WTC11 (cell line): Measurements from ENCODE around the gene S100A12. TPM values are rescaled to one million over a fixed set of nuclear protein-coding genes. Genes with fewer than 3 reads are reported as not detected.

Experiments used
- ATAC-seq: fragments of 200-7000 bp; cut with Tn5 transposase; 2 replicates; pipeline ENCODE4 v1.10.0; 2021; ENCODE audit warnings: mild to moderate bottlenecking, moderate library complexity
- CTCF ChIA-PET: fragments of 300-600 bp; sonication (Branson Sonifier 250); formaldehyde crosslinking; loops from one replicate; lab custom pipeline; 2021; ENCODE audit warnings: antibody characterized with exemption; lab: Charles Lee
- POLR2A ChIA-PET: fragments of 350-600 bp; sonication (Branson Sonifier 250); formaldehyde crosslinking; loops from one replicate; lab custom pipeline; 2021; ENCODE audit warnings: antibody characterized with exemption; lab: Charles Lee
- DNase-seq: peaks from one replicate; pipeline ENCODE4 v3.0.0; 2021; ENCODE audit warnings: low spot score
- H3K27ac Mint-ChIP-seq: 2 replicates; pipeline ENCODE4 v1.8.0; 2021; ENCODE audit warnings: mixed read lengths
- H3K27me3 Mint-ChIP-seq: 2 replicates; pipeline ENCODE4 v1.8.0; 2021; ENCODE audit warnings: low read depth, mild to moderate bottlenecking, moderate library complexity, mixed read lengths
- H3K36me3 Mint-ChIP-seq: 2 replicates; pipeline ENCODE4 v1.8.0; 2021; ENCODE audit warnings: mixed read lengths
- H3K4me1 Mint-ChIP-seq: 2 replicates; pipeline ENCODE4 v1.8.0; 2022; ENCODE audit warnings: mixed read lengths
- H3K4me3 Mint-ChIP-seq: 2 replicates; pipeline ENCODE4 v1.8.0; 2021; ENCODE audit warnings: mild to moderate bottlenecking, moderate library complexity, mixed read lengths
- H3K9me3 Mint-ChIP-seq: 2 replicates; pipeline ENCODE4 v1.8.0; 2021; ENCODE audit warnings: mixed read lengths
- MXD4 ChIP-seq: fragments of 250-450 bp; sonication (Bioruptor Pico); IDR thresholded peaks from 2 replicates; pipeline ENCODE4 v1.8.0; 2021; ENCODE audit warnings: mild to moderate bottlenecking, moderate library complexity, borderline replicate concordance
- NFATC4 ChIP-seq: fragments of 250-450 bp; sonication (Bioruptor Pico); IDR thresholded peaks from 2 replicates; pipeline ENCODE4 v1.9.0; 2021; ENCODE audit warnings: mild to moderate bottlenecking
- SOX15 ChIP-seq: fragments of 250-450 bp; sonication (Bioruptor Pico); IDR thresholded peaks from 2 replicates; pipeline ENCODE4 v1.9.0; 2021; ENCODE audit warnings: mild to moderate bottlenecking
- ZNF138 ChIP-seq: sonication (generic); formaldehyde crosslinking; conservative IDR thresholded peaks from 2 replicates; pipeline ENCODE4 v1.8.1; 2022; ENCODE audit warnings: mild to moderate bottlenecking, moderate library complexity, missing genetic modification reagents
- total RNA-seq: library from RNA; stranded (reverse); gene quantifications from 3 replicates; pipeline ENCODE4 v1.2.3, GENCODE V29; 2021
- TF ChIP-seq, protein P1 (sequence below): fragments of 250-450 bp; sonication (Bioruptor Pico); IDR thresholded peaks from 2 replicates; pipeline ENCODE4 v1.8.0; 2021; ENCODE audit warnings: mild to moderate bottlenecking
- TF ChIP-seq, protein P2 (sequence below): sonication (generic); formaldehyde crosslinking; IDR thresholded peaks from 2 replicates; pipeline ENCODE4 v1.8.0; 2022; ENCODE audit warnings: missing genetic modification reagents
- TF ChIP-seq, protein P3 (sequence below): fragments of 250-450 bp; sonication (Bioruptor Pico); conservative IDR thresholded peaks from 2 replicates; pipeline ENCODE4 v1.9.0; 2021; ENCODE audit warnings: mild to moderate bottlenecking
- TF ChIP-seq, protein P4 (sequence below): sonication (generic); formaldehyde crosslinking; IDR thresholded peaks from 2 replicates; pipeline ENCODE4 v1.8.1; 2023; ENCODE audit warnings: mild to moderate bottlenecking, missing genetic modification reagents, borderline replicate concordance
- TF ChIP-seq, protein P5 (sequence below): fragments of 250-450 bp; sonication (Bioruptor Pico); IDR thresholded peaks from 2 replicates; pipeline ENCODE4 v1.9.0; 2021; ENCODE audit warnings: mild to moderate bottlenecking
- TF ChIP-seq, protein P6 (sequence below): sonication (generic); formaldehyde crosslinking; IDR thresholded peaks from 2 replicates; pipeline ENCODE4 v1.8.1; 2023; ENCODE audit warnings: mild to moderate bottlenecking, missing genetic modification reagents, moderate library complexity
- TF ChIP-seq, protein P7 (sequence below): sonication (generic); formaldehyde crosslinking; IDR thresholded peaks from 2 replicates; pipeline ENCODE4 v1.8.0; 2023; ENCODE audit warnings: missing genetic modification reagents, mild to moderate bottlenecking, borderline replicate concordance
- TF ChIP-seq, protein P8 (sequence below): fragments of 250-450 bp; sonication (Bioruptor Pico); IDR thresholded peaks from 2 replicates; pipeline ENCODE4 v1.9.0; 2021; ENCODE audit warnings: mild to moderate bottlenecking

The S100A12 gene
- total RNA-seq, 1 experiment from 2014 or later = not detected

DNA sequence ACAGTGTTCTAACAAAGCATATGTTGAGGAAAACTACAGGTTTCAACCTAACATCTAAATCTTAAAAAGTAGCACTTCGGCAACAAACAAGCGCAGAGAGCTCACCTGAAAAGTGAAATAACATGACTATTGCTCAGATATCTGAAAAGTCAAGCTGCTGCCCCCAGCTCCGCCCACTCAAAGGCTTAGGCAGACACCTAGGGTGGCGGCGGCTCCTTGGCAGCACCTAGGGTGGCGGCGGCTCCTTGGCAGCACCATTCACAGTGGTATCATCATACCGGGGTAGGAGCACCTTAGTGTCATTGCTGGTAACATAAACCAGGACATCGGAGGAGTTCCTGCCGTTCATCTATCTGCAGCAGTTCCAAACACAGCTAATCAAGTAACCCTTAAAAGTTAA is 4.2 kb upstream of the S100A12 start:
- Mint-ChIP-seq H3K4me3 (no peak overlapping the region), H3K4me1 (no peaks in the 10 kb centered on the region), H3K27me3 (peaks cover 17% of the 10 kb centered on the region), H3K36me3 (no peaks in the 10 kb centered on the region), H3K9me3 (peaks cover 29% of the 10 kb centered on the region), H3K27ac (no peak overlapping the region)
- ChIA-PET CTCF (no interaction called here), POLR2A (no interaction called here)
- ATAC-seq = no peak
- TF ChIP-seq NFATC4 = no peak
- TF ChIP-seq, protein P1, sequence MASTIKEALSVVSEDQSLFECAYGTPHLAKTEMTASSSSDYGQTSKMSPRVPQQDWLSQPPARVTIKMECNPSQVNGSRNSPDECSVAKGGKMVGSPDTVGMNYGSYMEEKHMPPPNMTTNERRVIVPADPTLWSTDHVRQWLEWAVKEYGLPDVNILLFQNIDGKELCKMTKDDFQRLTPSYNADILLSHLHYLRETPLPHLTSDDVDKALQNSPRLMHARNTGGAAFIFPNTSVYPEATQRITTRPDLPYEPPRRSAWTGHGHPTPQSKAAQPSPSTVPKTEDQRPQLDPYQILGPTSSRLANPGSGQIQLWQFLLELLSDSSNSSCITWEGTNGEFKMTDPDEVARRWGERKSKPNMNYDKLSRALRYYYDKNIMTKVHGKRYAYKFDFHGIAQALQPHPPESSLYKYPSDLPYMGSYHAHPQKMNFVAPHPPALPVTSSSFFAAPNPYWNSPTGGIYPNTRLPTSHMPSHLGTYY (CRISPR knock-in tag) = no peak
- TF ChIP-seq SOX15 (CRISPR knock-in tag) = no peak
- no peak for TF ChIP-seq MXD4 (CRISPR knock-in tag)
- TF ChIP-seq, protein P2, sequence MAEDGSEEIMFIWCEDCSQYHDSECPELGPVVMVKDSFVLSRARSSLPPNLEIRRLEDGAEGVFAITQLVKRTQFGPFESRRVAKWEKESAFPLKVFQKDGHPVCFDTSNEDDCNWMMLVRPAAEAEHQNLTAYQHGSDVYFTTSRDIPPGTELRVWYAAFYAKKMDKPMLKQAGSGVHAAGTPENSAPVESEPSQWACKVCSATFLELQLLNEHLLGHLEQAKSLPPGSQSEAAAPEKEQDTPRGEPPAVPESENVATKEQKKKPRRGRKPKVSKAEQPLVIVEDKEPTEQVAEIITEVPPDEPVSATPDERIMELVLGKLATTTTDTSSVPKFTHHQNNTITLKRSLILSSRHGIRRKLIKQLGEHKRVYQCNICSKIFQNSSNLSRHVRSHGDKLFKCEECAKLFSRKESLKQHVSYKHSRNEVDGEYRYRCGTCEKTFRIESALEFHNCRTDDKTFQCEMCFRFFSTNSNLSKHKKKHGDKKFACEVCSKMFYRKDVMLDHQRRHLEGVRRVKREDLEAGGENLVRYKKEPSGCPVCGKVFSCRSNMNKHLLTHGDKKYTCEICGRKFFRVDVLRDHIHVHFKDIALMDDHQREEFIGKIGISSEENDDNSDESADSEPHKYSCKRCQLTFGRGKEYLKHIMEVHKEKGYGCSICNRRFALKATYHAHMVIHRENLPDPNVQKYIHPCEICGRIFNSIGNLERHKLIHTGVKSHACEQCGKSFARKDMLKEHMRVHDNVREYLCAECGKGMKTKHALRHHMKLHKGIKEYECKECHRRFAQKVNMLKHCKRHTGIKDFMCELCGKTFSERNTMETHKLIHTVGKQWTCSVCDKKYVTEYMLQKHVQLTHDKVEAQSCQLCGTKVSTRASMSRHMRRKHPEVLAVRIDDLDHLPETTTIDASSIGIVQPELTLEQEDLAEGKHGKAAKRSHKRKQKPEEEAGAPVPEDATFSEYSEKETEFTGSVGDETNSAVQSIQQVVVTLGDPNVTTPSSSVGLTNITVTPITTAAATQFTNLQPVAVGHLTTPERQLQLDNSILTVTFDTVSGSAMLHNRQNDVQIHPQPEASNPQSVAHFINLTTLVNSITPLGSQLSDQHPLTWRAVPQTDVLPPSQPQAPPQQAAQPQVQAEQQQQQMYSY (CRISPR knock-in tag) = no peak
- TF ChIP-seq, protein P3, sequence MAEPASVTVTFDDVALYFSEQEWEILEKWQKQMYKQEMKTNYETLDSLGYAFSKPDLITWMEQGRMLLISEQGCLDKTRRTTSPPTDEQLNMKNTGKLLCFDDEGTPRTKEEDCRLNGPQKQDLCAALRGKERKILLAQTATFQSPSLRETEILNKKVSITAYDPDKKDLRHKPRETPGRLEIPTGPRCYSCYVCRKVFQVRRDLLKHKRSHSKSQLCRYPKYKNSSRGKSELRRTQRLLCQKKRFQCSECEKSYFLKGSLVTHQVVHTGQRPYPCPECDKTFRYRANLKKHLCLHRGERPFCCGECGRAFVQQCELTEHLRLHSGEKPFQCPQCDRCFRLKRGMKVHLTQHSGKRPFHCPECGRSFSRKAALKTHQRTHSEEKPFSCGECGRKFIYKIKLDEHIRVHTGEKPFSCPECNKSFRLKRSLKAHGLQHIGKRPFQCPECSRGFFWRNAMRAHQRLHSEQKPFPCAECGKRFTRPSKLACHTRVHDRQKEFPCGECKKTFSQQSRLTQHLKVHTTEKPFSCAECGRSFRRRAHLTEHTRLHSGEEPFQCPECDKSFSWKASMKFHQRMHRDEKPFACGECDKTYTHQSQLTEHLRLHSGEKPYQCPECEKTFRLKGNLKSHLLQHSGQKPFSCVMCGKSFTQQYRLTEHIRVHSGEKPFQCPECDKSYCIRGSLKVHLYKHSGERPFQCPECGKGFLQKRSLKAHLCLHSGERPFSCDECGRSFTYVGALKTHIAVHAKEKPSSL (CRISPR knock-in tag) = no peak
- TF ChIP-seq, protein P4, sequence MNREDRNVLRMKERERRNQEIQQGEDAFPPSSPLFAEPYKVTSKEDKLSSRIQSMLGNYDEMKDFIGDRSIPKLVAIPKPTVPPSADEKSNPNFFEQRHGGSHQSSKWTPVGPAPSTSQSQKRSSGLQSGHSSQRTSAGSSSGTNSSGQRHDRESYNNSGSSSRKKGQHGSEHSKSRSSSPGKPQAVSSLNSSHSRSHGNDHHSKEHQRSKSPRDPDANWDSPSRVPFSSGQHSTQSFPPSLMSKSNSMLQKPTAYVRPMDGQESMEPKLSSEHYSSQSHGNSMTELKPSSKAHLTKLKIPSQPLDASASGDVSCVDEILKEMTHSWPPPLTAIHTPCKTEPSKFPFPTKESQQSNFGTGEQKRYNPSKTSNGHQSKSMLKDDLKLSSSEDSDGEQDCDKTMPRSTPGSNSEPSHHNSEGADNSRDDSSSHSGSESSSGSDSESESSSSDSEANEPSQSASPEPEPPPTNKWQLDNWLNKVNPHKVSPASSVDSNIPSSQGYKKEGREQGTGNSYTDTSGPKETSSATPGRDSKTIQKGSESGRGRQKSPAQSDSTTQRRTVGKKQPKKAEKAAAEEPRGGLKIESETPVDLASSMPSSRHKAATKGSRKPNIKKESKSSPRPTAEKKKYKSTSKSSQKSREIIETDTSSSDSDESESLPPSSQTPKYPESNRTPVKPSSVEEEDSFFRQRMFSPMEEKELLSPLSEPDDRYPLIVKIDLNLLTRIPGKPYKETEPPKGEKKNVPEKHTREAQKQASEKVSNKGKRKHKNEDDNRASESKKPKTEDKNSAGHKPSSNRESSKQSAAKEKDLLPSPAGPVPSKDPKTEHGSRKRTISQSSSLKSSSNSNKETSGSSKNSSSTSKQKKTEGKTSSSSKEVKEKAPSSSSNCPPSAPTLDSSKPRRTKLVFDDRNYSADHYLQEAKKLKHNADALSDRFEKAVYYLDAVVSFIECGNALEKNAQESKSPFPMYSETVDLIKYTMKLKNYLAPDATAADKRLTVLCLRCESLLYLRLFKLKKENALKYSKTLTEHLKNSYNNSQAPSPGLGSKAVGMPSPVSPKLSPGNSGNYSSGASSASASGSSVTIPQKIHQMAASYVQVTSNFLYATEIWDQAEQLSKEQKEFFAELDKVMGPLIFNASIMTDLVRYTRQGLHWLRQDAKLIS (CRISPR knock-in tag) = no peak
- TF ChIP-seq, protein P5, sequence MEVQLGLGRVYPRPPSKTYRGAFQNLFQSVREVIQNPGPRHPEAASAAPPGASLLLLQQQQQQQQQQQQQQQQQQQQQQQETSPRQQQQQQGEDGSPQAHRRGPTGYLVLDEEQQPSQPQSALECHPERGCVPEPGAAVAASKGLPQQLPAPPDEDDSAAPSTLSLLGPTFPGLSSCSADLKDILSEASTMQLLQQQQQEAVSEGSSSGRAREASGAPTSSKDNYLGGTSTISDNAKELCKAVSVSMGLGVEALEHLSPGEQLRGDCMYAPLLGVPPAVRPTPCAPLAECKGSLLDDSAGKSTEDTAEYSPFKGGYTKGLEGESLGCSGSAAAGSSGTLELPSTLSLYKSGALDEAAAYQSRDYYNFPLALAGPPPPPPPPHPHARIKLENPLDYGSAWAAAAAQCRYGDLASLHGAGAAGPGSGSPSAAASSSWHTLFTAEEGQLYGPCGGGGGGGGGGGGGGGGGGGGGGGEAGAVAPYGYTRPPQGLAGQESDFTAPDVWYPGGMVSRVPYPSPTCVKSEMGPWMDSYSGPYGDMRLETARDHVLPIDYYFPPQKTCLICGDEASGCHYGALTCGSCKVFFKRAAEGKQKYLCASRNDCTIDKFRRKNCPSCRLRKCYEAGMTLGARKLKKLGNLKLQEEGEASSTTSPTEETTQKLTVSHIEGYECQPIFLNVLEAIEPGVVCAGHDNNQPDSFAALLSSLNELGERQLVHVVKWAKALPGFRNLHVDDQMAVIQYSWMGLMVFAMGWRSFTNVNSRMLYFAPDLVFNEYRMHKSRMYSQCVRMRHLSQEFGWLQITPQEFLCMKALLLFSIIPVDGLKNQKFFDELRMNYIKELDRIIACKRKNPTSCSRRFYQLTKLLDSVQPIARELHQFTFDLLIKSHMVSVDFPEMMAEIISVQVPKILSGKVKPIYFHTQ (CRISPR knock-in tag) = no peak
- no peak for TF ChIP-seq ZNF138 (CRISPR knock-in tag)
- TF ChIP-seq, protein P6, sequence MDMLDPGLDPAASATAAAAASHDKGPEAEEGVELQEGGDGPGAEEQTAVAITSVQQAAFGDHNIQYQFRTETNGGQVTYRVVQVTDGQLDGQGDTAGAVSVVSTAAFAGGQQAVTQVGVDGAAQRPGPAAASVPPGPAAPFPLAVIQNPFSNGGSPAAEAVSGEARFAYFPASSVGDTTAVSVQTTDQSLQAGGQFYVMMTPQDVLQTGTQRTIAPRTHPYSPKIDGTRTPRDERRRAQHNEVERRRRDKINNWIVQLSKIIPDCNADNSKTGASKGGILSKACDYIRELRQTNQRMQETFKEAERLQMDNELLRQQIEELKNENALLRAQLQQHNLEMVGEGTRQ (CRISPR knock-in tag) = no peak
- TF ChIP-seq, protein P7, sequence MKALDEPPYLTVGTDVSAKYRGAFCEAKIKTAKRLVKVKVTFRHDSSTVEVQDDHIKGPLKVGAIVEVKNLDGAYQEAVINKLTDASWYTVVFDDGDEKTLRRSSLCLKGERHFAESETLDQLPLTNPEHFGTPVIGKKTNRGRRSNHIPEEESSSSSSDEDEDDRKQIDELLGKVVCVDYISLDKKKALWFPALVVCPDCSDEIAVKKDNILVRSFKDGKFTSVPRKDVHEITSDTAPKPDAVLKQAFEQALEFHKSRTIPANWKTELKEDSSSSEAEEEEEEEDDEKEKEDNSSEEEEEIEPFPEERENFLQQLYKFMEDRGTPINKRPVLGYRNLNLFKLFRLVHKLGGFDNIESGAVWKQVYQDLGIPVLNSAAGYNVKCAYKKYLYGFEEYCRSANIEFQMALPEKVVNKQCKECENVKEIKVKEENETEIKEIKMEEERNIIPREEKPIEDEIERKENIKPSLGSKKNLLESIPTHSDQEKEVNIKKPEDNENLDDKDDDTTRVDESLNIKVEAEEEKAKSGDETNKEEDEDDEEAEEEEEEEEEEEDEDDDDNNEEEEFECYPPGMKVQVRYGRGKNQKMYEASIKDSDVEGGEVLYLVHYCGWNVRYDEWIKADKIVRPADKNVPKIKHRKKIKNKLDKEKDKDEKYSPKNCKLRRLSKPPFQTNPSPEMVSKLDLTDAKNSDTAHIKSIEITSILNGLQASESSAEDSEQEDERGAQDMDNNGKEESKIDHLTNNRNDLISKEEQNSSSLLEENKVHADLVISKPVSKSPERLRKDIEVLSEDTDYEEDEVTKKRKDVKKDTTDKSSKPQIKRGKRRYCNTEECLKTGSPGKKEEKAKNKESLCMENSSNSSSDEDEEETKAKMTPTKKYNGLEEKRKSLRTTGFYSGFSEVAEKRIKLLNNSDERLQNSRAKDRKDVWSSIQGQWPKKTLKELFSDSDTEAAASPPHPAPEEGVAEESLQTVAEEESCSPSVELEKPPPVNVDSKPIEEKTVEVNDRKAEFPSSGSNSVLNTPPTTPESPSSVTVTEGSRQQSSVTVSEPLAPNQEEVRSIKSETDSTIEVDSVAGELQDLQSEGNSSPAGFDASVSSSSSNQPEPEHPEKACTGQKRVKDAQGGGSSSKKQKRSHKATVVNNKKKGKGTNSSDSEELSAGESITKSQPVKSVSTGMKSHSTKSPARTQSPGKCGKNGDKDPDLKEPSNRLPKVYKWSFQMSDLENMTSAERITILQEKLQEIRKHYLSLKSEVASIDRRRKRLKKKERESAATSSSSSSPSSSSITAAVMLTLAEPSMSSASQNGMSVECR (CRISPR knock-in tag) = no peak
- TF ChIP-seq, protein P8, sequence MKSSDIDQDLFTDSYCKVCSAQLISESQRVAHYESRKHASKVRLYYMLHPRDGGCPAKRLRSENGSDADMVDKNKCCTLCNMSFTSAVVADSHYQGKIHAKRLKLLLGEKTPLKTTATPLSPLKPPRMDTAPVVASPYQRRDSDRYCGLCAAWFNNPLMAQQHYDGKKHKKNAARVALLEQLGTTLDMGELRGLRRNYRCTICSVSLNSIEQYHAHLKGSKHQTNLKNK = no peak
- DNase-seq = no peak
